Putamen (tissue), 1 donor: ENCODE data around the gene FBXO41.

Experiments used
- DNase-seq: peaks from one replicate; pipeline ENCODE4 v3.0.0-alpha.2; 2016; ENCODE audit warnings: low spot score

FBXO41 gene

GRCh38 chr2:73260338-73260984 is 23.8 kb downstream of the FBXO41 start:
- DNase-seq = no peak

DNA sequence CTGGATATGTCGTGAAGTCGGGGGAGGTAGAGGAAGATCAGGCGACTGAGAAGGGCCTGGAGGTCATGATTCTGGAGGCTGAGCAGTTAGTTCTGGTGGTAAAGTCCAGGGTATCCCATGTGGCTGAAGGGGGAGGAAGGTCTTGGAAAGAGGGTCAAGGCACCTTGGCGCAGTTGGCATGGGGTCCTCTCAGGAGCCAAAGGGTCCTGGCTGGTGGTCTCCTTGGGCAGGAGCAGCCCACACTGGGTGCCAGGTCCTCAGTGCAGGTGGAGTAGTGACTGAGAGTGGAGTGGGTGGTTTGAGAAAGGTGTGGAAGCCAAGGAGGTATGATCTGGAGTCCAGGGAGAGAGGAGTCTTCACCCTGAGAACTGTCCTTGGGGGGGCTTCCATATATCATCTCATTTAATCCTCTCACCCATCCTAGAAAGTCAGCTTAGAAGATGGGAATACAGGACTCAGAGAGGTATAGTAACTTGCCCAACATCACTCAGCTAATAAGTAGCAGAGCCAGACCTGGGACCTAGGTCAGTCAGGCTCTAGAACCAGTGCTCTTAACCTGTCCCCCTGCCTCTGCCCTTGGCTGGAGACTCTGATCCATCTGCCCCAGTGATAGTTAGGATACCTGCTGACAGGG is 24.5 kb downstream of the FBXO41 start:
- DNase-seq = no peak

- DNase-seq = no peak
Observed at GRCh38 chr2:73259276-73259675, 25.0 kb downstream of the FBXO41 start.

GRCh38 chr2:73258913-73259215 is 25.4 kb downstream of the FBXO41 start:
- no peak for DNase-seq

DNA sequence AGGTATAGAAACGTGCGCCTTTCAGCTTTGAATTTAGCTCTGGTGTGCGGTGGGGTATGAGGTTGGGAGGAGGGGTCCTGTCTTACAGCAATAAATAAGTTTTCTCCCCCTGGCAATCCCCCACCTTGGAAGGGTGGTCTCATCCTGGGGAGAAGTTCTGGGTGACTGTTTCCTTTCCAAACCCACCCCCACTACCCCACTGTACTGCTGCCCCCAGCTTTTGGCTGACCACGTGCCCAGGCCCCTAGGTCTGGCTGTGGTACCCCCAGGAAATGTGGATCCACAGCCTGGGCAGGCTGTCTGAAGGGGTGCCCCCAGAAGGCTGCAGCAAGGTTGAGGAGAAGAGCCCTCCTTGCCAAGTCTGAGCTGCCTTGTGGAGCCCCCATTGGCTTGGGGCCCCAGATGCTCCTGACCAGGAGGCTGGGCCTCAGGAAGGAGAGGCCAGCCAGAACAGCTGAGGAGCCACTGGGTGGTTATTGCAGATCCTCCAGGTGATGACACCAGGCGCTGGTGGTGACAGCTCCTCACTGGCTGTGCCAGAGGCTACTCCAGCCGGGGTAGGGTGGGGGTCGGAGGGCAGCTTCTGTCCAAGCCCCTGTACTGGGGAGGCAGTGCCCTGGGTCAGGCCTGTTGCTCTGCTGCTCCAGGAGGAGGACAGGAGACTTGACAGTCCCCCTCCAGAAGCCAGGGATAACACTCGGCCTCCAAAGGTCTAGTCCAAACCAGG is 25.9 kb downstream of the FBXO41 start:
- DNase-seq = no peak

- no peak for DNase-seq
Observed at GRCh38 chr2:73257425-73258125, 26.7 kb downstream of the FBXO41 start.

DNA sequence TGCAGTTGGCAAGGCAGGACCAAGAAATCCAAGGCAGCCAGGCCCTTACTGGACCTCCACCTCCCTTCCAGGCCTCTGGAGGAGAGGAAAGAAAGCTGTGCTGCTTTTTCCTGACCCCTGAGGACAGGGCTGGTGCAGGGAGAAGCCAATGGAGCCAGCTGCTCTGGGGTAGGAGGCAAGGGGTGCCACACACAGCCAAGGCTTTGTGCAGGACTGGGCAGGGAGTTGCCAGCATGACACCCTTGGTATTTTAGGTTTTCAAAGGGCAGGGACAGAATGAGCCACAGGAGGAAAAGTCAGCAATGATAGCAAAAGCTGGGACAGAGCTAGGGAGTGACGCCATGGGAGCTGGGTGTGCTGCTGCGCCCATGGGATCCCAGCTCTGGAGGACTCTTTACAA is 27.3 kb downstream of the FBXO41 start:
- DNase-seq = no peak

GRCh38 chr2:73256618-73256922 is 27.7 kb downstream of the FBXO41 start:
- no peak for DNase-seq

DNA sequence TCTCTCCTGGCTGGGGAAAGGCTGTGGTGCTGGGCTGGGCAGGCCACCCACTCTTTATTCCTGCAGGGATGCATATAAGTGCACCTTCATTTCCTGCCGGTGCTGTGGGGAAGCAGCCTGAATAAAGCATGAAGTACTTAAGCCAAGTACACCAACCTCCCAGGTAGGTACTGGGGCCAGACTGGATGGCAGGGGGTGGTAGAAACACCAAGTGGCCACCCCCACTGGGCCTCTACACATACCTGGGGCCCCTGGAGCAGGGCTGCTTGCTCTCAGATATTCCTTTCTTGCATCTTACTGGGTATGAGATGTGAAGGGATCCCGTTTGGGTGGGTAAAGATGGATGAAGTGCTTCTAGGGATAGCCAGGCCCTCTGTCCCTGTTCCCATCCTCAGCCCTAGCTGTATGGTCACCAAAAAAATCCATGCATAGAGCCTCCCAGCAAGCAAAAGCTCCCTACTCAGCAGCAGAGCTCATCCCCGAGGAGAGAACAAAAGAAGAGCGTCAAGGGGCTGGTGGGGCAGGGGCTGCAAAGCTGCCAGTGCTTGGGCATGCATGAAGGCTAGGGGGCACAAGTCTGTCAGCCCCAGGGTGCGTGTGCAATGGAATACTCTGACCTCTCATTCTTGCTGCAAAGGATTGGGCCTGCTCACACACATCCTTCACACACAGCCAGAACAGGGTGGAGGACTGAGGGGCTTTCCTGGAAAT is 28.2 kb downstream of the FBXO41 start:
- DNase-seq = no peak

DNA sequence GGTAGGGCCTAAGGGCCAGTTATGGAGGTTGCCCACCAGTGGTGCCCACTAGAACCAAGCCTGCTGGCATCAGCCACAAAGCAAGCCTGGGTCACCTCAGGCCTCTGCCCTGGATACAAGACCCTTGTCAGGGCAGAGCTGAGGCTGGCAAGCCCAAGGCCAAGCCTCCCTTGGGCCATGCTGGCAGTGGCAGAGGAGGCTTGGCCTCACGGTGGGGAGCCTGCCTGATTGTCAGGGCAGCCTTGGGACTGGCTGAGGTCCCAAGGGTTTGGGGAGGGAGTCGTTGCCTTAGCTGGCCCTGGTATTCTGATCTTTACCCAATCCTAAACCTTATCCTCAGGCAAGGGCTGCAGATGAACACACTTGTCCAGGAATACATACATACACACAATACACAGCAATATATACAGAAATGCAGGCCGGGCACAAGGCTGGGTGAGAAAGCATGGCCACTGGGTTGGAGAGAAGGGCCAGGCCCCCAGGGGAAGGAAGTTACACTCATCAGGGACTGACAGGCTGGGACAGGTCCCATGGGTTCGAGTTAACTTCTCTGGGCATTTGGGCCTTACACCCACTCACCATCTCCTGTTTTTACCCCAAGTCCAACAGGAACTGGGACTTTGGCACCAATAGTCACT is 29.2 kb downstream of the FBXO41 start:
- no peak for DNase-seq

DNA sequence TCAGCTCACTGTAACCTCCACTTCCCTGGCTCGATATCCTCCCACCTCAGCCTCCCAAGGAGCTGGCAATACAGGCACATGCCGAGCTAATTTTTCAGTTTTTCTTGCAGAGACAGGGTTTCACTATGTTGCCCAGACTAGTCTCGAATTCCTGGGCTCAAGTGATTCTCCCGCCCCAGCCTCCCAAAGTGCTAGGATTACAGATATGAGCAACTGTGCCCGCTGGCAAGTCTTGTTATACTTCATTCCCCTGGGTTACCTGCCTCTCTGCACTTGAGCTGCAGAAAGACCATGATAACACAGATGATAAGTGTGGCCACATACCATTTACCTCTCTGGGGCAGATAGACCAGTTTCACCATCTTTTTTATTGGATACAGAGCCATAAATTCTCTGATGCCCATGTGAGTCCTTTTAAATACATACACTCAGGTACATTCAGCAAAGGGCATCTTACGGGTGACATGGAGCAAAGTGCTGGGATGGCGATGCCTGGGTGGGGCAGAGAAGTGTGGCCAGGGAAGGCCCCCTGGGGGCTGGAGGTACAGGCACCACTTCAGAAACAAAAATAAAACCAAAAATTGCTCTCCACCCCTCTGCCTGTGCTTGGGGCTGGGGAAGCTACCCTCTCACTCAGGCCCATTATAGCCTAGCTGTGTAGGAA is 29.8 kb downstream of the FBXO41 start:
- DNase-seq = no peak

GRCh38 chr2:73253901-73254300 is 30.4 kb downstream of the FBXO41 start:
- no peak for DNase-seq

DNA sequence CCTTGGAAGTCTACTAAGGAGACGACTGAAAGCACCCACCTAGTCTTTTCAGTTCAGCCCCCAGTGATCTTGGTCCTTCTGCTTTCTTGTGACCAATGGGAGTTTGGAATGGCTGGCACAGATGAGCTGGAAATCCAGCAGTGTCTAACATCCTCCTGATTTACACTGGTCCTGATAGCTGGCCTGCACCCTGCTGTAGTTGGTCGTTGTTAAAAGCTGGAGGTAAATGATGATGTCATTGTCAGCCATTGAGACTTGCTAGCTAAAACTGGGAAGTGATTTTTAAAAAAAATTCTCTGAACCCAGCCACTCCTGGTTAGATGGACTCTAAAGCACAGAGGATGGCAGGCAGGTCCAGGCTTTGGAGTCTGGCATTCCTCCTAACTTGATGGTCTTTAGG is 30.9 kb downstream of the FBXO41 start:
- DNase-seq = no peak

DNA sequence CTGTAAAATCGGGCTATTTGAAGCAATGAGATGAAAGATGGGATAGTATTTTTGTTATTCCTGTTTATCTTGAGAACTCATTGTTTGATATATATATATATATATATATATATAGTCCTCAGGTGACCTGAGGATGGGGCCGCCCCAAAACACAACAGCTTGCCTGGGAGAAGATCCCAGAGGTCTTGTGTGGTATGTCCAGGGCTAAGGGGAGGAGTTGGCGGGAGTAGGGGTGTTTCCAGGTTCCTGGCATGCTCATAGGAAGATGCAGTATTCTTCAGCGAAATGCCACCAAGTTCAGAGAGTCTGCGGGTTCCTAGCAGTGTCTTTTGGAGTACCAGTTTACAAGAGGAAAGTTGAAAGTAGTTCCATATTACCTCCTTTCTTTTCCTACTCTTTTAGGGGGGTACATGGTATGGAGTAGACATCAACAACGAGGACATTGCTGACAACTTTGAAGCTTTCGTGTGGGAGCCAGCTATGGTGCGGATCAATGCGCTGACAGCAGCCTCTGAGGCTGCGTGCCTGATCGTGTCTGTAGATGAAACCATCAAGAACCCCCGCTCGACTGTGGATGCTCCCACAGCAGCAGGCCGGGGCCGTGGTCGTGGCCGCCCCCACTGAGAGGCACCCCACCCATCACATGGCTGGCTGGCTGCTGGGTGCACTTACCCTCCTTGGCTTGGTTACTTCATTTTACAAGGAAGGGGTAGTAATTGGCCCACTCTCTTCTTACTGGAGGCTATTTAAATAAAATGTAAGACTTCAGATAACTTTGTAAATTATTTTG is 31.8 kb downstream of the FBXO41 start:
- no peak for DNase-seq

DNA sequence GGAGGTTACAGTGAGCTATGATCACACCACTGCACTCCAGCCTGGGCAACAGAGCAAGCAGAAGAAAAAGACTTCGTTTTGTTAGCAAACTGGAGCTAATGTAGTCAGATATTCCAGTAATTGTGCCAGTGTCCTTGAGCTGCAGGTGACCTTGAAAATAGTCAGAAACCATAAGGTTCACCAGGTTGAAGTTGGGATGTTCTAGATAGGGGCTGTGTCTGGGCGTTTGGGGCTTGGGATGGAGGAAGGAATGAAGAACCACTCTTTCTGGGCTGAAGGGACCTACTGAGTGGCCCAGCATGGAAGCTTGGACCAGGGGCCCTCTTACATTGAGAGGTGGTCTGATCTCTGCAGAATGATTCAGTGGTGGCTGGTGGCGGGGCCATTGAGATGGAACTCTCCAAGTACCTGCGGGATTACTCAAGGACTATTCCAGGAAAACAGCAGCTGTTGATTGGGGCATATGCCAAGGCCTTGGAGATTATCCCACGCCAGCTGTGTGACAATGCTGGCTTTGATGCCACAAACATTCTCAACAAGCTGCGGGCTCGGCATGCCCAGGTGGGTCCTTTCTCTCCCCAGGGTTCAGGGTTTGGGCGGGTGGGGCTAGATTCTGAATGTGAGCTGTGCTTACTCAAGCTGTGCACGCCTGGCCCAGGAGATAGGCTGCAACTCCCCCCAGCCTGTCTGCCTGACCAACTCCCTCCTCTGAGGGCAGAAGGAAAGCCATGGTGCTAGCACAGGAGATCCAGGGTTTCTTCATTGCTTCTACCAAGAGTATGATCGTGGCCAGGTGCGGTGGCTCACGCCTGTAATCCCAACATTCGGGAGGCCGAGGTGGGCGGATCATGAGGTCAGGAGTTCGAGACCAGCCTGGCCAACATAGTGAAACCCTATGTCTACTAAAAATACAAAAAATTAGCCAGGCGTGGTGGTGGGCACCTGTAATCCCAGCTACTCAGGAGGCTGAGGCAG is 33.1 kb downstream of the FBXO41 start:
- no peak for DNase-seq

- DNase-seq = no peak
Observed at GRCh38 chr2:73249636-73250035, 34.6 kb downstream of the FBXO41 start.

DNA sequence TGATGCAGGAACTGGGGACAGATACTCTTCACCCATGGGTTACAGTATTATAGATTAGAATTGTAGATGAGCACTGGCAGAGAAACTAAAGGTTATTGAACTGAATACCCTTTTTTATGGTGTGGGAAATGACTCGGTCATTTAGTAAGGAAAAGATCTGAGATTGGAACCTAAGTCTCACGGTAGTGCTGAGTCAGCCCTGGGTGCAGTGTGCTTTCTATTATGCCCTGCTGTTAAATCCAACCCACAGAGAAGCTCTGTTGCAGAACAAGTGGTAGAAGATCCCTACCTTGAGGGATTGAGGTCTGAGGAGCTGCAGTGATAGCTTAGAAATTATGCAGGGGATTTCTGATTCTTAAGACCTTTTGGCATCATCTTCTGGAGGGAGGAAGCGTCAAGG is 37.4 kb downstream of the FBXO41 start:
- DNase-seq = no peak

DNA sequence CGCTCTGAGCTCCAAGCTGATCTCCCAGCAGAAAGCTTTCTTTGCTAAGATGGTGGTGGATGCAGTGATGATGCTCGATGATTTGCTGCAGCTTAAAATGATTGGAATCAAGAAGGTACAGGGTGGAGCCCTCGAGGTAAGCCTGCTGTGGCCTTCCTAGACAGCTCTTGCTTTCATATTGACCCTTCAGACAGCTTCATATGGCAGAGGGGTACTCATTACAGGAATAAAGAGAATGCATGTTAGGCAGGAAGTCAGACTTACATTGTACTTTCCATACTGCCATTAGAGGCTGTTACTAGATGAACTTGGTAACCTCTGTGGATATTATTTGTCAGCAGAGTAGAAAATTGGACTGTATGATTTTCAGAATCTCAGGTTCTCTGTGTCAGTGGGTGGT is 39.7 kb downstream of the FBXO41 start:
- DNase-seq = no peak

- no peak for DNase-seq
Observed at GRCh38 chr2:73243884-73244570, 40.3 kb downstream of the FBXO41 start.
